Bronchial epithelial cell (primary cell): ENCODE measurements around the gene ORC6. TPM values are rescaled to one million over a fixed set of nuclear protein-coding genes. Genes with fewer than 3 reads are reported as not detected.

Experiments
- DNase-seq: peaks from one replicate; pipeline ENCODE4 v3.0.0-alpha.2; 2010; ENCODE audit warnings: low read depth
- FAIRE-seq: peaks from 2 replicates; lab custom pipeline; 2011; peaks lifted over from hg19 to GRCh38; lab: Jason Lieb, UNC
- H3K27me3 ChIP-seq: 2 replicates; pipeline ENCODE4 v1.5.1; 2011; ENCODE audit warnings: low read length; ENCODE audit not compliant: control insufficient read depth, insufficient read depth
- H3K36me3 ChIP-seq: 2 replicates; pipeline ENCODE4 v1.5.1; 2011; ENCODE audit warnings: low read length; ENCODE audit not compliant: control insufficient read depth, insufficient read depth
- H3K4me3 ChIP-seq: 2 replicates; pipeline ENCODE4 v1.5.1; 2011; ENCODE audit warnings: mild to moderate bottlenecking, low read depth, low read length, control low read depth
- CTCF ChIP-seq: IDR thresholded peaks from 2 replicates; pipeline ENCODE4 v1.5.1; 2011; ENCODE audit warnings: mild to moderate bottlenecking, moderate library complexity, low read length, control low read depth, inconsistent platforms; ENCODE audit not compliant: insufficient read depth, severe bottlenecking
- total RNA-seq: library from RNA; depleted of rRNA; stranded (reverse); fragments of >200 nt; gene quantifications from 2 replicates; pipeline ENCODE4 v1.2.1, GENCODE V29; 2014

Gene ORC6
- total RNA-seq, 1 donor from 2014 or later, result 1.3 TPM

GRCh38 chr16:46746821-46747776 lies 57.6 kb downstream of the ORC6 start:
- no peaks in the 10 kb centered on the region for H3K27me3 ChIP-seq
- no peak for FAIRE-seq
- TF ChIP-seq CTCF, result no peak
- DNase-seq, result no peak
- no peaks in the 10 kb centered on the region for H3K36me3 ChIP-seq
- no peak overlapping the region for H3K4me3 ChIP-seq

Other genes starting within 250 kb of the ORC6 start
- gene SHCBP1, start 68.3 kb upstream of the ORC6 start, total RNA-seq, result 0.90 and 1.3 TPM in 2 replicates
- 53.6 and 116 TPM in 2 replicates for gene VPS35, start 481 bp upstream of the ORC6 start, total RNA-seq
- gene MYLK3, start 58.7 kb downstream of the ORC6 start, total RNA-seq, result under 0.01 TPM in 1 of 2 replicates, not detected in the other
- 5.3 and 7.6 TPM in 2 replicates for gene C16orf87, start 141.5 kb downstream of the ORC6 start, total RNA-seq
- gene GPT2, start 194.7 kb downstream of the ORC6 start, total RNA-seq, result 41.3 and 48.0 TPM in 2 replicates